Panc1 (cell line): ENCODE results near the gene NID2. TPM values are rescaled to one million over a fixed set of nuclear protein-coding genes. Genes with fewer than 3 reads are reported as not detected.

Source experiments
- ATAC-seq: fragments of 200-7000 bp; cut with Tn5 transposase; 2 replicates; pipeline ENCODE4 v1.9.1; 2020; ENCODE audit warnings: mild to moderate bottlenecking, moderate library complexity
- BruUV-seq: library from RNA; stranded (reverse); fragments of 400-500 nt; replicated peaks from 2 replicates; lab custom pipeline; 2021; lab: Mats Ljungman, UMichigan
- CTCF ChIA-PET: fragments of 300-600 bp; sonication (Branson Sonifier 250); formaldehyde crosslinking; loops from one replicate; lab custom pipeline; 2022; ENCODE audit warnings: antibody characterized with exemption; lab: Charles Lee
- POLR2A ChIA-PET: fragments of 300-600 bp; sonication (Branson Sonifier 250); formaldehyde crosslinking; loops from one replicate; lab custom pipeline; 2022; ENCODE audit warnings: antibody characterized with exemption; lab: Charles Lee
- DNase-seq: peaks from one replicate; pipeline ENCODE4 v3.0.0-alpha.2; 2010; ENCODE audit warnings: low read depth, low spot score
- H3K27ac ChIP-seq: 2 replicates; pipeline ENCODE4 v1.5.1; 2011; ENCODE audit warnings: mild to moderate bottlenecking, low read length, inconsistent platforms
- H3K27me3 ChIP-seq: fragments of 200-500 bp; sonication (Bioruptor generic); 2 replicates; pipeline ENCODE4 v1.6.0; 2014; ENCODE audit warnings: low read length, inconsistent platforms; ENCODE audit not compliant: control insufficient read depth, insufficient read depth
- H3K36me3 ChIP-seq: fragments of 200-500 bp; sonication (Bioruptor generic); 2 replicates; pipeline ENCODE4 v1.5.1; 2014; ENCODE audit warnings: inconsistent platforms, mild to moderate bottlenecking, low read length, moderate library complexity; ENCODE audit not compliant: control insufficient read depth, insufficient read depth
- H3K4me1 ChIP-seq: 2 replicates; pipeline ENCODE4 v1.5.1; 2011; ENCODE audit warnings: inconsistent platforms, mild to moderate bottlenecking, low read length, moderate library complexity; ENCODE audit not compliant: control insufficient read depth, insufficient read depth
- H3K4me3 ChIP-seq, 2 experiments: 2 replicates each; pipeline ENCODE4 v1.5.1; 2011 to 2012; ENCODE audit warnings: low read depth in 2 of 2, low read length in 2 of 2, mild to moderate bottlenecking in 2 of 2, inconsistent platforms in 1 of 2, moderate library complexity in 1 of 2
- H3K9me3 ChIP-seq: fragments of 200-500 bp; sonication (Bioruptor generic); 2 replicates; pipeline ENCODE4 v1.5.1; 2014; ENCODE audit warnings: low read depth, mild to moderate bottlenecking, inconsistent platforms, low read length, moderate library complexity; ENCODE audit not compliant: control insufficient read depth, insufficient read depth
- REST ChIP-seq, 2 experiments: IDR thresholded peaks; 2 replicates each; pipeline ENCODE4 v1.6.1; 2011 to 2012; ENCODE audit warnings: low read depth in 2 of 2, control low read depth in 1 of 2, low read length in 1 of 2, mild to moderate bottlenecking in 1 of 2, moderate library complexity in 1 of 2; ENCODE audit not compliant: insufficient read depth in 1 of 2
- in situ Hi-C: cut with HindIII; loops from 2 replicates; pipeline ENCODE4 v1.10.0; 2016; ENCODE audit warnings: low sequenced_read_pairs, low pct_unique_long_range_greater_than_20kb
- intact Hi-C: fragments of 100-400 bp; cut with micrococcal nuclease; formaldehyde crosslinking; loops from one replicate; pipeline ENCODE4 v1.10.0; 2022; ENCODE audit not compliant: unreplicated experiment
- total RNA-seq: library from RNA; stranded (reverse); gene quantifications from one replicate; pipeline ENCODE4 v1.2.1, GENCODE V29; 2021; ENCODE audit not compliant: unreplicated experiment

NID2 gene
- total RNA-seq, 1 experiment from 2014 or later: 0.36 TPM

GRCh38 chr14:51957950-51958349 lies 110.9 kb downstream of the NID2 start:
- DNase-seq (no peak), ATAC-seq (no peak)
- H3K4me3 ChIP-seq: no peak overlapping the region
- intact Hi-C loops: no loop called here
- ChIA-PET POLR2A (interaction anchor here (0.7 kb wide), 1 partner anchor 10 kb away, joined by 4 read pairs; no protein-coding TSS in a partner anchor), CTCF (no interaction called here)
- in situ Hi-C loops: no loop called here
- no peaks in the 10 kb centered on the region for H3K36me3 ChIP-seq
- no peak for TF ChIP-seq REST (IDR thresholded peaks at IDR 0.05; ENCODE audit: insufficient read depth in 1 of 2, low read depth in 2 of 2, low read length in 1 of 2)
- no peaks in the 10 kb centered on the region for H3K4me1 ChIP-seq
- no peaks in the 10 kb centered on the region; the same call in 1 of the 2 replicates for H3K27me3 ChIP-seq
- 0 out of 2 replicates have a peak, but pooled peaks cover 3% of the 10 kb centered on the region for H3K9me3 ChIP-seq
- BruUV-seq: no TSS peak
- H3K27ac ChIP-seq: no peak overlapping the region

Other genes with a start within 250 kb of the NID2 start
- gene GNG2, start 208.4 kb downstream of the NID2 start, total RNA-seq: 0.23 TPM
- 93.7 TPM for gene RTRAF, start 79.5 kb downstream of the NID2 start, total RNA-seq
- not detected for gene PTGDR, start 198.6 kb upstream of the NID2 start, total RNA-seq
- gene PTGER2, start 245.3 kb upstream of the NID2 start, total RNA-seq: 0.41 TPM